Lower lobe of right lung (tissue), 2 donors: ENCODE data around the gene PDE2A. TPM values are rescaled to one million over a fixed set of nuclear protein-coding genes. Genes with fewer than 3 reads are reported as not detected.

Source experiments
- ATAC-seq, 2 donors: fragments of 200-7000 bp; cut with Tn5 transposase; one replicate each; pipeline ENCODE4 v1.9.1; 2020 to 2022; ENCODE audit warnings: mild to moderate bottlenecking in 2 of 2, moderate library complexity in 2 of 2
- DNase-seq: peaks from one replicate; pipeline ENCODE4 v3.0.0-alpha.2; 2020
- H3K27ac ChIP-seq: fragments of 200-600 bp; one replicate; pipeline ENCODE4 v1.8.0; 2022
- H3K27me3 ChIP-seq: fragments of 200-600 bp; one replicate; pipeline ENCODE4 v1.8.0; 2022; ENCODE audit warnings: low read depth
- H3K36me3 ChIP-seq: fragments of 200-600 bp; one replicate; pipeline ENCODE4 v1.8.0; 2022; ENCODE audit warnings: mild to moderate bottlenecking
- H3K4me1 ChIP-seq: fragments of 200-600 bp; one replicate; pipeline ENCODE4 v1.8.0; 2022
- H3K4me3 ChIP-seq: fragments of 200-600 bp; one replicate; pipeline ENCODE4 v1.8.0; 2022; ENCODE audit warnings: mild to moderate bottlenecking
- H3K9me3 ChIP-seq: fragments of 200-600 bp; one replicate; pipeline ENCODE4 v1.8.0; 2022
- CTCF ChIP-seq: fragments of 200-600 bp; IDR thresholded peaks from one replicate; pipeline ENCODE4 v1.8.0; 2022; ENCODE audit warnings: antibody characterized with exemption, mild to moderate bottlenecking
- intact Hi-C: fragments of 100-400 bp; cut with DNase I; formaldehyde crosslinking; loops from one replicate; pipeline ENCODE4 v1.11.0; 2022
- total RNA-seq: library from RNA; stranded (reverse); fragmentation: NEBNext Ultra II Directional; extraction: Animal tissue kit (Norgen Biotek cat#: 25700); gene quantifications from one replicate; pipeline ENCODE4 v1.2.1, GENCODE V29; 2021
- donor health status: DM: no; HTN: yes; CAD: no; lungs with severe emphysema.

The PDE2A gene
- total RNA-seq, 1 donor from 2014 or later: 19.5 TPM

- ATAC-seq: no peak
- Histone ChIP-seq H3K27me3 (peaks cover 12% of the 10 kb centered on the region), H3K9me3 (no peaks in the 10 kb centered on the region), H3K4me1 (peaks cover 22% of the 10 kb centered on the region), H3K27ac (no peak overlapping the region), H3K36me3 (no peaks in the 10 kb centered on the region), H3K4me3 (no peak overlapping the region)
- intact Hi-C loops: no loop called here
- no peak for DNase-seq
- no peak for TF ChIP-seq CTCF
These were observed 59.8 kb downstream of the PDE2A start for GRCh38 chr11:72614381-72614780.

- peak; percentile 81 for DNase-seq
- peaks cover 22% of the 10 kb centered on the region for H3K4me1 ChIP-seq
- ATAC-seq: peak; percentile 51 to 72
- no peak for TF ChIP-seq CTCF
- peaks cover 12% of the 10 kb centered on the region for H3K27me3 ChIP-seq
- no peak overlapping the region for H3K4me3 ChIP-seq
- no peaks in the 10 kb centered on the region for H3K9me3 ChIP-seq
- intact Hi-C loops: no loop called here
- no peaks in the 10 kb centered on the region for H3K36me3 ChIP-seq
- no peak overlapping the region for H3K27ac ChIP-seq
These were observed 60.2 kb downstream of the PDE2A start for GRCh38 chr11:72613977-72614376.

GRCh38 chr11:72613450-72613849 lies 60.8 kb downstream of the PDE2A start:
- Histone ChIP-seq H3K27me3 (peaks cover 11% of the 10 kb centered on the region), H3K4me3 (no peak overlapping the region), H3K27ac (no peak overlapping the region), H3K4me1 (peaks cover 22% of the 10 kb centered on the region), H3K9me3 (no peaks in the 10 kb centered on the region), H3K36me3 (no peaks in the 10 kb centered on the region)
- no peak for DNase-seq
- intact Hi-C loops: no loop called here
- ATAC-seq: no peak
- no peak for TF ChIP-seq CTCF

- ATAC-seq (no peak), DNase-seq (no peak)
- intact Hi-C loops: no loop called here
- no peak for TF ChIP-seq CTCF
- Histone ChIP-seq H3K36me3 (no peaks in the 10 kb centered on the region), H3K4me1 (peaks cover 30% of the 10 kb centered on the region), H3K27me3 (no peaks in the 10 kb centered on the region), H3K27ac (no peak overlapping the region), H3K4me3 (no peak overlapping the region), H3K9me3 (no peaks in the 10 kb centered on the region)
These were observed 64.7 kb downstream of the PDE2A start for GRCh38 chr11:72609476-72609875.

GRCh38 chr11:72609045-72609444 lies 65.2 kb downstream of the PDE2A start:
- H3K4me3 ChIP-seq: no peak overlapping the region
- intact Hi-C loops: no loop called here
- H3K9me3 ChIP-seq: no peaks in the 10 kb centered on the region
- no peak overlapping the region for H3K27ac ChIP-seq
- no peak for DNase-seq
- H3K36me3 ChIP-seq: no peaks in the 10 kb centered on the region
- peaks cover 30% of the 10 kb centered on the region for H3K4me1 ChIP-seq
- ATAC-seq: no peak
- TF ChIP-seq CTCF: peak; percentile 41
- H3K27me3 ChIP-seq: no peaks in the 10 kb centered on the region

- intact Hi-C loops: no loop called here
- TF ChIP-seq CTCF: no peak
- ATAC-seq: no peak
- no peak for DNase-seq
- no peaks in the 10 kb centered on the region for H3K27me3 ChIP-seq
- no peak overlapping the region for H3K27ac ChIP-seq
- H3K4me1 ChIP-seq: peaks cover 25% of the 10 kb centered on the region
- H3K9me3 ChIP-seq: no peaks in the 10 kb centered on the region
- no peaks in the 10 kb centered on the region for H3K36me3 ChIP-seq
- H3K4me3 ChIP-seq: no peak overlapping the region
These were observed 66.7 kb downstream of the PDE2A start for GRCh38 chr11:72607496-72607895.
